ENCODE results near the gene RHCE.
"Not testable (repeated sequence)": the region's sequence is repeated elsewhere in the genome, so short reads cannot be mapped to it uniquely, and the experiment has no call there.

Gene RHCE

DNA sequence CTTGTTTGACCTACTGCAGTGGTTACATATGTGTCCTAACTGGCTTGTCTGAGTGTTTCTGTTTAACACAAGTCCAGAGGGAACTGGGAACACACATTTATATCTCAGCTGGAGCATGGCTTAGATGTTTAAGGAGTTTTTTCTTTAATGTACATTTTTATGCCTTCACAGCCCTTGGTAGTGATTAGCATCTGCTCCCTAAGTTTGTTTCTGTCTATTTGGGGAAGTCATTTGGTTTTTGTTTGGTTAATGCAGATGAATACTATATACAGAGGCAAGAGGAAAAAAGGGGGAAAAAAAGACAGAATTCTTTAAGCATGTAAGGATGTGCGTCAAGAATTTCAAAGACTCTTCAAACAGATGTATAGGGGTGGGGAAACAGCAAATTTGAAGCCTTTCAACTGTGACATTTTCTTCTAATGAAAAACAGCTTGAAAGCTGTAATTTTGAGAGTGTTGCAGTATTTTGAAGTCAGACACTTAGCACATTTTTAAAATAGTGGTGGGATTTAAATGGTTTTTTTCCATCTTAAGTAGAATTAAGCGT, 25.4 kb upstream of the RHCE start:
- H3K79me2 ChIP-seq (ENCODE audit: insufficient read depth, low read depth): peaks cover 34% of the 10 kb centered on the region; the same call in 1 of the 2 replicates
- no peak overlapping the region for H2AFZ ChIP-seq (ENCODE audit: low read depth)
- peaks cover 74% of the 10 kb centered on the region for H3K4me1 ChIP-seq (ENCODE audit: low read depth, poor library complexity, severe bottlenecking)
- no peaks in the 10 kb centered on the region for H4K20me1 ChIP-seq (ENCODE audit: insufficient read depth)
- H3K4me3 ChIP-seq (IDR thresholded peaks at IDR 0.05; ENCODE audit: insufficient read depth, low read depth, low read length): no peak overlapping the region
- peak overlapping the region; percentile 98 for H3K4me2 ChIP-seq
- H3K9ac ChIP-seq: no peak overlapping the region
- H3K27me3 ChIP-seq (ENCODE audit: insufficient read depth, low read depth): no peaks in the 10 kb centered on the region
- no peaks in the 10 kb centered on the region for H3K36me3 ChIP-seq (ENCODE audit: insufficient read depth)
- H3K27ac ChIP-seq: peak overlapping the region; percentile 69
- TF ChIP-seq, protein P1, sequence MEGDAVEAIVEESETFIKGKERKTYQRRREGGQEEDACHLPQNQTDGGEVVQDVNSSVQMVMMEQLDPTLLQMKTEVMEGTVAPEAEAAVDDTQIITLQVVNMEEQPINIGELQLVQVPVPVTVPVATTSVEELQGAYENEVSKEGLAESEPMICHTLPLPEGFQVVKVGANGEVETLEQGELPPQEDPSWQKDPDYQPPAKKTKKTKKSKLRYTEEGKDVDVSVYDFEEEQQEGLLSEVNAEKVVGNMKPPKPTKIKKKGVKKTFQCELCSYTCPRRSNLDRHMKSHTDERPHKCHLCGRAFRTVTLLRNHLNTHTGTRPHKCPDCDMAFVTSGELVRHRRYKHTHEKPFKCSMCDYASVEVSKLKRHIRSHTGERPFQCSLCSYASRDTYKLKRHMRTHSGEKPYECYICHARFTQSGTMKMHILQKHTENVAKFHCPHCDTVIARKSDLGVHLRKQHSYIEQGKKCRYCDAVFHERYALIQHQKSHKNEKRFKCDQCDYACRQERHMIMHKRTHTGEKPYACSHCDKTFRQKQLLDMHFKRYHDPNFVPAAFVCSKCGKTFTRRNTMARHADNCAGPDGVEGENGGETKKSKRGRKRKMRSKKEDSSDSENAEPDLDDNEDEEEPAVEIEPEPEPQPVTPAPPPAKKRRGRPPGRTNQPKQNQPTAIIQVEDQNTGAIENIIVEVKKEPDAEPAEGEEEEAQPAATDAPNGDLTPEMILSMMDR (conservative IDR thresholded peaks at IDR 0.05; ENCODE audit: low read depth, low read length): no peak

DNA sequence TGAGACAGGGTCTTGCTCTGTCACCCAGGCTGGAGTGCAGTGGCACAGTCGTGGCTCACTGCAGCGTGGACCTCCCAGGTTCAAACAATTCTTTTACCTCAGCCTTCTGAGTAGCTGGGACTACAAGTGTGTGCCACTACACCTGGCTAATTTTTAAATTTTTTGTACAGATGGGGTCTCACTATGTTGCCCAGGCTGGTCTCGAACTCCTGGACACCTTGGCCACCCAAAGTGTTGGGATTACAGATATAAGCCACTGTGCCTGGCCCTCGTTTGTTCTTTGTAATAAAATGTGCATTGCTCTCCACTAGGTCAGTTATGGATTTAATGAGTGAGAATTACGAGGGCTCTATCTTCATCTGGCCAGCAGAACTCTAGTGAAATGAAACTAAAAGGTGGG, 24.0 kb upstream of the RHCE start:
- not testable (repeated sequence) for H4K20me1 ChIP-seq (ENCODE audit: insufficient read depth); H2AFZ ChIP-seq (ENCODE audit: low read depth); H3K4me2 ChIP-seq; H3K27ac ChIP-seq; H3K4me3 ChIP-seq (IDR thresholded peaks at IDR 0.05; ENCODE audit: insufficient read depth, low read depth, low read length); H3K27me3 ChIP-seq (ENCODE audit: insufficient read depth, low read depth); H3K36me3 ChIP-seq (ENCODE audit: insufficient read depth); H3K9ac ChIP-seq
- Histone ChIP-seq H3K4me1 (ENCODE audit: low read depth, poor library complexity, severe bottlenecking) (peaks cover 59% of the 10 kb centered on the region), H3K79me2 (ENCODE audit: insufficient read depth, low read depth) (peaks cover 40% of the 10 kb centered on the region; the same call in 1 of the 2 replicates)

DNA sequence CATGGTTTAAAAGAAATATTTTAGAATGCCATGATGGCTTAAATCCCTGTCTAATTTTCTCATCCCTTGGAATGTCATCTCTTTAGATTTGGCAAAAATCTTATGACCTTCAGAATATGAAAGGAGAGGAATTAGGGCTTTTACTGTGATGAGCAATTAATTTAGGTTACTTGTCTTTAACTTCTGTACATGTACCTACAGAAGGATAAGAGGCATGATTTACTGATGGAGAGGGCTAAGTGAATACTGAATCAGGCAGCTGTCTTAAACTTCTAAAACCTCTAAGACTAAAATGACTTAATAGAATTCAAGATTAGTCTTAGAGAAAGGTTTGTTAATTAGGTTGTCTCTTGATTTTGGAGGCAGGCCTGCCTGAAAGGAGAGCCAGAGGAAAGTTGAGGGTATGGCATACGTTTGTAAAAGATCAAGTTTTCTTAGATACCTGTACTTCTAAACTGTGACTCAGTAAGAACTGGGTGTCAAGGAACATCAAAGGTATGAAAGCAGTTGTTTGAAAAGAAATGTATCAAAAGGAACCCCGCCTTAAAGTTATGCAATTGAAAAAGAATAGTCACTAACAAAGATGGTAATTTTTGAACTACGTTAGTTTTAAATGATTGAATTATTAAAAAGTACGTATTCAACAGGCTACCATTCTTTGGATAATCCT, 22.5 kb upstream of the RHCE start:
- Histone ChIP-seq H3K79me2 (ENCODE audit: insufficient read depth, low read depth) (peaks cover 44% of the 10 kb centered on the region; the same call in 1 of the 2 replicates), H3K9ac (no peak overlapping the region), H3K4me1 (ENCODE audit: low read depth, poor library complexity, severe bottlenecking) (peaks cover 45% of the 10 kb centered on the region), H3K27me3 (ENCODE audit: insufficient read depth, low read depth) (no peaks in the 10 kb centered on the region), H3K4me2 (no peak overlapping the region), H2AFZ (ENCODE audit: low read depth) (no peak overlapping the region), H4K20me1 (ENCODE audit: insufficient read depth) (no peaks in the 10 kb centered on the region), H3K27ac (no peak overlapping the region), H3K36me3 (ENCODE audit: insufficient read depth) (no peaks in the 10 kb centered on the region), H3K4me3 (IDR thresholded peaks at IDR 0.05; ENCODE audit: insufficient read depth, low read depth, low read length) (no peak overlapping the region)
- TF ChIP-seq, protein P1 (conservative IDR thresholded peaks at IDR 0.05; ENCODE audit: low read depth, low read length): no peak

DNA sequence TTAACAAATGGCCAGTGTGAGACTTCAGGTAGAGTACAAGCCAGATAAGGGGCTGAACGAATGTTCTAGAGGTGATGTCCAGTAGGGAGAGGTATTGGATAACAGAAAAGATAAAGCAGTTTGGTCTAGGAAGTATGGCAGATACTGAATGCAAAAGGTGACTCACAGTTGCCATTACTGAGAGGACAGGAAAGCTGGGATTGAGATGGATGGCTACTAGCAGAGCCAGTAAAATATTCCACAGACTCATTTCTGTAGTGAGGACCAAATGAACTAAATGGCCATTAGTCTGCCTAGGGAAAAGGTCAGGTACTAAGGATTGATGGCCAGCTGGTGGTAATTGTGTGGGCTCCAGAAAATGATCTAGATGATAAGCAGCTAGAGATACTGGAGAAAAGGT, 21.6 kb upstream of the RHCE start:
- no peak overlapping the region for H2AFZ ChIP-seq (ENCODE audit: low read depth)
- H3K27ac ChIP-seq: no peak overlapping the region
- TF ChIP-seq, protein P1 (conservative IDR thresholded peaks at IDR 0.05; ENCODE audit: low read depth, low read length): no peak
- no peaks in the 10 kb centered on the region for H4K20me1 ChIP-seq (ENCODE audit: insufficient read depth)
- peaks cover 38% of the 10 kb centered on the region for H3K4me1 ChIP-seq (ENCODE audit: low read depth, poor library complexity, severe bottlenecking)
- H3K4me3 ChIP-seq (IDR thresholded peaks at IDR 0.05; ENCODE audit: insufficient read depth, low read depth, low read length): no peak overlapping the region
- no peaks in the 10 kb centered on the region for H3K36me3 ChIP-seq (ENCODE audit: insufficient read depth)
- no peaks in the 10 kb centered on the region for H3K27me3 ChIP-seq (ENCODE audit: insufficient read depth, low read depth)
- H3K4me2 ChIP-seq: no peak overlapping the region
- H3K79me2 ChIP-seq (ENCODE audit: insufficient read depth, low read depth): peaks cover 52% of the 10 kb centered on the region; the same call in 1 of the 2 replicates
- no peak overlapping the region for H3K9ac ChIP-seq

DNA sequence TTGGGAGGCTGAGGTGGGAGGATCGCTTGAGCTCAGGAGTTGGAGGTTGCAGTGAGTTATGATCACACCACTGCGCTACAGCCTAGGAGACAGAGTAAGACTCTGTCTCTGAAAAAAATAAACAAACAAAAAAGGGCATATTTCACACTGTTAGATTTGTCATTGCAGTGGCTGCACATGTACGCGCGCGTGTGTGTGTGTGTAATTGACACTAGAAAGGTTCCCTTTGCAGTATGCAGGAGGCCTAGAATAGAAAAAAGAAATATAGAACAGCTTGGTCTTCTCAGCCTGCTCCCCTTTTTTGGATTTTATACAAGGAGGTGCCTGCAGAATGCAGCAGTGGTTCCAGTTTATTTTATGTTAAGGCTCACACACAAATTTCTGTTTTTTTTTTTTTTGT, 18.7 kb upstream of the RHCE start:
- Histone ChIP-seq H3K4me3 (IDR thresholded peaks at IDR 0.05; ENCODE audit: insufficient read depth, low read depth, low read length) (no peak overlapping the region), H3K79me2 (ENCODE audit: insufficient read depth, low read depth) (peaks cover 38% of the 10 kb centered on the region; the same call in 1 of the 2 replicates), H3K4me1 (ENCODE audit: low read depth, poor library complexity, severe bottlenecking) (peaks cover 38% of the 10 kb centered on the region), H3K4me2 (no peak overlapping the region), H3K36me3 (ENCODE audit: insufficient read depth) (no peaks in the 10 kb centered on the region), H3K27ac (no peak overlapping the region), H3K9ac (no peak overlapping the region), H3K27me3 (ENCODE audit: insufficient read depth, low read depth) (no peaks in the 10 kb centered on the region), H4K20me1 (ENCODE audit: insufficient read depth) (no peaks in the 10 kb centered on the region), H2AFZ (ENCODE audit: low read depth) (no peak overlapping the region)
- TF ChIP-seq, protein P1 (conservative IDR thresholded peaks at IDR 0.05; ENCODE audit: low read depth, low read length): no peak
